ENCODE results near the gene LHFPL6.

LHFPL6 gene

DNA sequence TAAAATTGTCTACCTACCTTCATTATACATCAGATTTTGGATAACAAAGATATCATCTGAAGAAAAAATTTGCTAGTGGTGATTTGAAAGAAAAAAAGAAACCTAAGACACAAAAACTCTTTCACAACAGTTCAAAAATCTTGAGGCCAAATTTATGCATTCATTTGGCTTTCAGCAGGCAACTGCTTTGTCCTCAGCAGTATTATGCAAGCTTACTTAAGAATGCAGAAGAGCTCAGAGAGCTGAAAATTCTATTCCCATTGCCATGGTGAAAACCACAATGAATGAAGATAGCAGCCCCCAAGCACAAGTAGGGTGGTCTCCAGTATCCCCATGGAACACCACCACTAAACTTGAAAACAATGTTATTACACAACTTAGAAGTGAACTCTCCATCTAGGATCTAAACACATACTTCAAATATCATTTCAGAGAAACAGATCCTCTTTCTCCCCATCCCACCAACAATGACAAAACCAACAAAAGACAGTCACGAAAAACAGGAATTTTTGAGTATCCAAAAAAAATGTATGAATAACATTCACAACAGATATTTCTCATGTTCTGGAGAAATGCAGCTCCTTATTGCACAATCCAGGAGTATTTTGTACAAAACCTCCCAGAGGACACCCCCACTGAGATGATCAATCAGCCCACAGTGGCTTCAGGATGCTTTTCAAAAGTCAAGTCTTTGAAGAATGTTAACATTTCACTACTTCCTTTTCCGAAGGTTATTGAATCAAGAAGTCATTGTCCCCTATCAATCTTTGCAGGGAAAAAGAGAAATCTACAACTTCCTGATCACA is 192.7 kb downstream of the LHFPL6 start:
- Histone ChIP-seq H3K4me3 (ENCODE audit: low read length) (no peak overlapping the region), H3K4me1 (ENCODE audit: low read length) (0 out of 2 replicates have a peak, but pooled peaks cover 3% of the 10 kb centered on the region), H3K27ac (ENCODE audit: low read length) (no peak overlapping the region), H4K20me1 (ENCODE audit: insufficient read depth, low read length) (no peaks in the 10 kb centered on the region), H3K36me3 (replicated peaks; ENCODE audit: insufficient read depth, low read length) (no peaks in the 10 kb centered on the region), H3K9me2 (replicated peaks; ENCODE audit: insufficient read depth, low read length) (no peaks in the 10 kb centered on the region), H3K27me3 (replicated peaks; ENCODE audit: insufficient read depth, low read length) (no peaks in the 10 kb centered on the region), H3F3A (ENCODE audit: insufficient read depth, low read length) (no peaks in the 10 kb centered on the region), H3K4me2 (ENCODE audit: low read depth, low read length) (no peak overlapping the region), H3K79me2 (ENCODE audit: low read length) (no peaks in the 10 kb centered on the region), H3K9me3 (replicated peaks; ENCODE audit: insufficient read depth, low read length) (no peaks in the 10 kb centered on the region), H2AFZ (ENCODE audit: low read length) (no peak overlapping the region), H3K9ac (ENCODE audit: low read length) (no peak overlapping the region)
- TF ChIP-seq, protein P1, sequence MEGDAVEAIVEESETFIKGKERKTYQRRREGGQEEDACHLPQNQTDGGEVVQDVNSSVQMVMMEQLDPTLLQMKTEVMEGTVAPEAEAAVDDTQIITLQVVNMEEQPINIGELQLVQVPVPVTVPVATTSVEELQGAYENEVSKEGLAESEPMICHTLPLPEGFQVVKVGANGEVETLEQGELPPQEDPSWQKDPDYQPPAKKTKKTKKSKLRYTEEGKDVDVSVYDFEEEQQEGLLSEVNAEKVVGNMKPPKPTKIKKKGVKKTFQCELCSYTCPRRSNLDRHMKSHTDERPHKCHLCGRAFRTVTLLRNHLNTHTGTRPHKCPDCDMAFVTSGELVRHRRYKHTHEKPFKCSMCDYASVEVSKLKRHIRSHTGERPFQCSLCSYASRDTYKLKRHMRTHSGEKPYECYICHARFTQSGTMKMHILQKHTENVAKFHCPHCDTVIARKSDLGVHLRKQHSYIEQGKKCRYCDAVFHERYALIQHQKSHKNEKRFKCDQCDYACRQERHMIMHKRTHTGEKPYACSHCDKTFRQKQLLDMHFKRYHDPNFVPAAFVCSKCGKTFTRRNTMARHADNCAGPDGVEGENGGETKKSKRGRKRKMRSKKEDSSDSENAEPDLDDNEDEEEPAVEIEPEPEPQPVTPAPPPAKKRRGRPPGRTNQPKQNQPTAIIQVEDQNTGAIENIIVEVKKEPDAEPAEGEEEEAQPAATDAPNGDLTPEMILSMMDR (IDR thresholded peaks at IDR 0.05; ENCODE audit: low read length), result no peak
- TF ChIP-seq EZH2phosphoT487 (IDR thresholded peaks at IDR 0.05; ENCODE audit: low read length), result no peak
- TF ChIP-seq EZH2 (optimal IDR thresholded peaks at IDR 0.05; ENCODE audit: low read depth, low read length), result no peak
- no peak for DNase-seq

DNA sequence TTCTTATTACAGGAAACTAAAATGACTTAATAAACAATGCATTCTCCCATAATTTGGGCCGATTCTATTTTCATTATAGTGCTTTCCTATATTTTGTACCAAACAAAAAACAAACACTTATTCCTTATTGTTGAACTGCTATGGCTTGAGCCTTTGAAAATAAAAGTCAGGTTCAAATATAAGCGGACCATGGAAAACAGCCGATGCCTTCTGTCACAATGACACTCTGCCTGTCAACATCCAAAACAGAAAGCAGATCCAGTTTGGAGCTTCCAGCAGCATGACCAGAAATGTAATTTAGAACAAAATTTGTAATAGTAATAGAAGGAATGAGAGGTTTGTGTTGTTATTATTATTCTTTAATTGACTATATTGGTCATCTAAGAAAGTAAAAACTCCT is 194.5 kb downstream of the LHFPL6 start:
- H4K20me1 ChIP-seq (ENCODE audit: insufficient read depth, low read length), result no peaks in the 10 kb centered on the region
- no peaks in the 10 kb centered on the region for H3K79me2 ChIP-seq (ENCODE audit: low read length)
- H2AFZ ChIP-seq (ENCODE audit: low read length), result no peak overlapping the region
- TF ChIP-seq EZH2phosphoT487 (IDR thresholded peaks at IDR 0.05; ENCODE audit: low read length) (no peak), EZH2 (optimal IDR thresholded peaks at IDR 0.05; ENCODE audit: low read depth, low read length) (no peak)
- TF ChIP-seq, protein P1 (IDR thresholded peaks at IDR 0.05; ENCODE audit: low read length), result no peak
- H3K27ac ChIP-seq (ENCODE audit: low read length), result no peak overlapping the region
- H3K9me2 ChIP-seq (replicated peaks; ENCODE audit: insufficient read depth, low read length), result no peaks in the 10 kb centered on the region
- no peaks in the 10 kb centered on the region for H3K27me3 ChIP-seq (replicated peaks; ENCODE audit: insufficient read depth, low read length)
- DNase-seq, result no peak
- no peak overlapping the region for H3K4me3 ChIP-seq (ENCODE audit: low read length)
- H3K36me3 ChIP-seq (replicated peaks; ENCODE audit: insufficient read depth, low read length), result no peaks in the 10 kb centered on the region
- H3K9ac ChIP-seq (ENCODE audit: low read length), result no peak overlapping the region
- H3K9me3 ChIP-seq (replicated peaks; ENCODE audit: insufficient read depth, low read length), result no peaks in the 10 kb centered on the region
- no peak overlapping the region for H3K4me2 ChIP-seq (ENCODE audit: low read depth, low read length)
- no peaks in the 10 kb centered on the region for H3F3A ChIP-seq (ENCODE audit: insufficient read depth, low read length)
- 0 out of 2 replicates have a peak, but pooled peaks cover 3% of the 10 kb centered on the region for H3K4me1 ChIP-seq (ENCODE audit: low read length)

- Histone ChIP-seq H3K9ac (ENCODE audit: low read length) (no peak overlapping the region), H3K27ac (ENCODE audit: low read length) (no peak overlapping the region), H3K79me2 (ENCODE audit: low read length) (no peaks in the 10 kb centered on the region), H3K4me3 (ENCODE audit: low read length) (no peak overlapping the region), H3K9me3 (replicated peaks; ENCODE audit: insufficient read depth, low read length) (no peaks in the 10 kb centered on the region), H3K4me2 (ENCODE audit: low read depth, low read length) (no peak overlapping the region), H3K27me3 (replicated peaks; ENCODE audit: insufficient read depth, low read length) (no peaks in the 10 kb centered on the region), H2AFZ (ENCODE audit: low read length) (no peak overlapping the region), H4K20me1 (ENCODE audit: insufficient read depth, low read length) (no peaks in the 10 kb centered on the region), H3K36me3 (replicated peaks; ENCODE audit: insufficient read depth, low read length) (no peaks in the 10 kb centered on the region), H3F3A (ENCODE audit: insufficient read depth, low read length) (no peaks in the 10 kb centered on the region), H3K4me1 (ENCODE audit: low read length) (0 out of 2 replicates have a peak, but pooled peaks cover 3% of the 10 kb centered on the region), H3K9me2 (replicated peaks; ENCODE audit: insufficient read depth, low read length) (no peaks in the 10 kb centered on the region)
- TF ChIP-seq, protein P1 (IDR thresholded peaks at IDR 0.05; ENCODE audit: low read length), result no peak
- TF ChIP-seq EZH2phosphoT487 (IDR thresholded peaks at IDR 0.05; ENCODE audit: low read length), result no peak
- TF ChIP-seq EZH2 (optimal IDR thresholded peaks at IDR 0.05; ENCODE audit: low read depth, low read length), result no peak
- no peak for DNase-seq
Observed at GRCh38 chr13:39407786-39408185, 195.2 kb downstream of the LHFPL6 start.

Data from MM.1S (cell line).